Endothelial cell of umbilical vein (primary cell): ENCODE results near the gene IER3.
A peak's percentile ranks its signal among the peaks of the same experiment; 100 is the strongest.

Source experiments
- CTCF ChIP-seq, 2 donors: IDR thresholded peaks; 1 replicate in 1 of 2; 2 replicates in 1 of 2; pipeline ENCODE4 v1.5.1; 2011; ENCODE audit warnings: low read length in 2 of 2, mild to moderate bottlenecking in 2 of 2, moderate library complexity in 2 of 2, control low read depth in 1 of 2, inconsistent platforms in 1 of 2, low read depth in 1 of 2; ENCODE audit not compliant: insufficient read depth in 1 of 2; ENCODE audit errors: extremely low read depth in 1 of 2
- POLR2AphosphoS5 ChIP-seq: IDR thresholded peaks from 2 replicates; pipeline ENCODE4 v1.6.1; 2012; ENCODE audit warnings: low read depth, mild to moderate bottlenecking, control low read depth, low read length, moderate library complexity; ENCODE audit not compliant: insufficient read depth

GRCh38 chr6:30719791-30720737 is 24.3 kb downstream of the IER3 start, which contains the start of gene TUBB:
- TF ChIP-seq POLR2AphosphoS5 (peak; percentile 96), CTCF (IDR thresholded peaks at IDR 0.05; ENCODE audit: extremely low read depth in 1 of 2, insufficient read depth in 1 of 2, low read depth in 1 of 2, low read length in 2 of 2) (no peak)
